HG03521 (cell line): ENCODE measurements around the gene TIMM29.

Experiments
- ATAC-seq: cut with Tn5 transposase; IDR thresholded peaks from one replicate; pipeline ENCODE4 v1.9.1; 2021; ENCODE audit warnings: mild to moderate bottlenecking, moderate library complexity; ENCODE audit not compliant: unreplicated experiment

Gene TIMM29

GRCh38 chr19:10911579-10912363 is 16.8 kb upstream of the TIMM29 start:
- no peak for ATAC-seq

- no peak for ATAC-seq
Measured at GRCh38 chr19:10912619-10913018, 16.0 kb upstream of the TIMM29 start.

GRCh38 chr19:10913716-10914340 is 14.8 kb upstream of the TIMM29 start:
- no peak for ATAC-seq

GRCh38 chr19:10915130-10916091 is 13.2 kb upstream of the TIMM29 start:
- no peak for ATAC-seq

- no peak for ATAC-seq
Measured at GRCh38 chr19:10916602-10917001, 12.0 kb upstream of the TIMM29 start.

GRCh38 chr19:10918359-10918758 is 10.3 kb upstream of the TIMM29 start:
- no peak for ATAC-seq

GRCh38 chr19:10919352-10920287 is 9.0 kb upstream of the TIMM29 start:
- ATAC-seq = no peak

- ATAC-seq = no peak
Measured at GRCh38 chr19:10920288-10920655, 8.3 kb upstream of the TIMM29 start.

GRCh38 chr19:10920781-10921180 is 7.8 kb upstream of the TIMM29 start:
- no peak for ATAC-seq

GRCh38 chr19:10921199-10921909 is 7.3 kb upstream of the TIMM29 start:
- no peak for ATAC-seq

- no peak for ATAC-seq
Measured at GRCh38 chr19:10921910-10922637, 6.5 kb upstream of the TIMM29 start.

- no peak for ATAC-seq
Measured at GRCh38 chr19:10922638-10923014, 6.0 kb upstream of the TIMM29 start.

GRCh38 chr19:10923260-10924112 is 5.1 kb upstream of the TIMM29 start:
- ATAC-seq = no peak

GRCh38 chr19:10924597-10924996 is 4.0 kb upstream of the TIMM29 start:
- no peak for ATAC-seq

GRCh38 chr19:10927730-10928562 is 665 bp upstream of the TIMM29 start:
- no peak for ATAC-seq

- no peak for ATAC-seq
Measured at GRCh38 chr19:10929402-10929794, 787 bp downstream of the TIMM29 start.

GRCh38 chr19:10935371-10936059 is 6.9 kb downstream of the TIMM29 start:
- ATAC-seq = no peak
